KMS-11 (cell line): ENCODE results near the gene RPGRIP1L.

ENCODE experiments used
- H2AFZ ChIP-seq: fragments of 200-600 bp; sonication (generic); 2 replicates; pipeline ENCODE4 v1.6.1; 2016; ENCODE audit warnings: antibody characterized with exemption, mixed run types, low read depth
- H3K27ac ChIP-seq: fragments of 200-600 bp; sonication (generic); 2 replicates; pipeline ENCODE4 v1.6.1; 2016; ENCODE audit warnings: mild to moderate bottlenecking, mixed run types
- H3K27me3 ChIP-seq: fragments of 200-600 bp; sonication (generic); 2 replicates; pipeline ENCODE4 v1.6.1; 2017; ENCODE audit warnings: mild to moderate bottlenecking, low read depth, mixed run types, moderate library complexity; ENCODE audit not compliant: insufficient read depth
- H3K36me3 ChIP-seq: fragments of 200-600 bp; sonication (generic); 2 replicates; pipeline ENCODE4 v1.6.1; 2017; ENCODE audit warnings: mild to moderate bottlenecking, mixed run types; ENCODE audit not compliant: insufficient read depth
- H3K4me1 ChIP-seq: fragments of 200-600 bp; sonication (generic); 2 replicates; pipeline ENCODE4 v1.6.1; 2016; ENCODE audit warnings: mild to moderate bottlenecking, low read depth, mixed run types; ENCODE audit not compliant: poor library complexity, severe bottlenecking
- H3K4me2 ChIP-seq: fragments of 200-600 bp; sonication (generic); 2 replicates; pipeline ENCODE4 v1.7.0; 2016; ENCODE audit warnings: mild to moderate bottlenecking, mixed run types
- H3K4me3 ChIP-seq: fragments of 200-600 bp; sonication (generic); IDR thresholded peaks from 2 replicates; pipeline ENCODE4 v1.6.1; 2017; ENCODE audit warnings: low read depth, low read length, mixed read lengths; ENCODE audit not compliant: insufficient read depth
- H3K79me2 ChIP-seq: fragments of 200-600 bp; sonication (generic); 2 replicates; pipeline ENCODE4 v1.6.1; 2016; ENCODE audit warnings: low read depth, mixed run types; ENCODE audit not compliant: insufficient read depth
- H3K9ac ChIP-seq: fragments of 200-600 bp; sonication (generic); 2 replicates; pipeline ENCODE4 v1.6.1; 2016; ENCODE audit warnings: mild to moderate bottlenecking, mixed run types
- H4K20me1 ChIP-seq: fragments of 200-600 bp; sonication (generic); 2 replicates; pipeline ENCODE4 v1.6.1; 2016; ENCODE audit warnings: mild to moderate bottlenecking, mixed run types; ENCODE audit not compliant: insufficient read depth
- TF ChIP-seq, protein P1 (sequence below): fragments of 200-600 bp; sonication (generic); conservative IDR thresholded peaks from 2 replicates; pipeline ENCODE4 v1.6.1; 2017; ENCODE audit warnings: low read depth, mild to moderate bottlenecking, antibody characterized with exemption, low read length, moderate library complexity, mixed read lengths

The RPGRIP1L gene

DNA sequence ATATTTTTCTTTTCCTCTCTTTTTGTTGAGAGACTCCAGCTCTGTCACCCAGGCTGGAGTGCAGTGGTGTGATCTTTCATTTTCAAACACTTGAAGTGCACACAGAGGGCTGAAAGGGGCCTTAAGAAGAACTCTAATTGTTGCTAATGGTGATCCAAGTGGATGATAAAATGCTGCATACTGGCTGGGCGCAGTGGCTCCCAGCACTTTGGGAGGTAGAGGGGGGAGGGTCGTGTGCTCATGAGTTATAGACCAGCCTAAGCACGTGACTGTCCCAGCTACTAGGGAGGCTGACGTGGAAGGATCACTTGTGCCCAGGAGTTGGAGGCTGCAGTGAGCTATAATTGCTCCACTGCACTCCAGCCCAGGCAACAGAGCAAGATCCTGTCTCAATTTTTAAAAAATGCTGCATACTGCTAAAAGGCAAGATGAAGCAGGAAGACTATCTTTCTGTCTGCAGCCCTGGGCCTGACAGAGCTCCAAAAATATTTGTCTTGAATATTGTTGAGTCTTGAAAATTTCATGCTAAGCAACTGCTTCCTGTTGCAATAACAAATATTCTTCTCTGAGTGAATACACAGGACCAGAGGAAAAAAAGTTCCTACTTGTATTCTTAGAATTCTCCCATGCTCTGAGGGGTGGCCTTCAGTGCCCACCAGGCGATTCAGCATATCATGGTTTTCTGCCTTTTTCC, 137.0 kb downstream of the RPGRIP1L start:
- TF ChIP-seq, protein P1, sequence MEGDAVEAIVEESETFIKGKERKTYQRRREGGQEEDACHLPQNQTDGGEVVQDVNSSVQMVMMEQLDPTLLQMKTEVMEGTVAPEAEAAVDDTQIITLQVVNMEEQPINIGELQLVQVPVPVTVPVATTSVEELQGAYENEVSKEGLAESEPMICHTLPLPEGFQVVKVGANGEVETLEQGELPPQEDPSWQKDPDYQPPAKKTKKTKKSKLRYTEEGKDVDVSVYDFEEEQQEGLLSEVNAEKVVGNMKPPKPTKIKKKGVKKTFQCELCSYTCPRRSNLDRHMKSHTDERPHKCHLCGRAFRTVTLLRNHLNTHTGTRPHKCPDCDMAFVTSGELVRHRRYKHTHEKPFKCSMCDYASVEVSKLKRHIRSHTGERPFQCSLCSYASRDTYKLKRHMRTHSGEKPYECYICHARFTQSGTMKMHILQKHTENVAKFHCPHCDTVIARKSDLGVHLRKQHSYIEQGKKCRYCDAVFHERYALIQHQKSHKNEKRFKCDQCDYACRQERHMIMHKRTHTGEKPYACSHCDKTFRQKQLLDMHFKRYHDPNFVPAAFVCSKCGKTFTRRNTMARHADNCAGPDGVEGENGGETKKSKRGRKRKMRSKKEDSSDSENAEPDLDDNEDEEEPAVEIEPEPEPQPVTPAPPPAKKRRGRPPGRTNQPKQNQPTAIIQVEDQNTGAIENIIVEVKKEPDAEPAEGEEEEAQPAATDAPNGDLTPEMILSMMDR: no peak
- Histone ChIP-seq H3K4me3 (no peak overlapping the region), H3K4me1 (no peaks in the 10 kb centered on the region), H3K36me3 (no peaks in the 10 kb centered on the region), H3K79me2 (no peaks in the 10 kb centered on the region), H4K20me1 (no peaks in the 10 kb centered on the region), H3K9ac (no peak overlapping the region), H3K27me3 (no peaks in the 10 kb centered on the region), H3K4me2 (no peak overlapping the region), H3K27ac (no peak overlapping the region), H2AFZ (no peak overlapping the region)

DNA sequence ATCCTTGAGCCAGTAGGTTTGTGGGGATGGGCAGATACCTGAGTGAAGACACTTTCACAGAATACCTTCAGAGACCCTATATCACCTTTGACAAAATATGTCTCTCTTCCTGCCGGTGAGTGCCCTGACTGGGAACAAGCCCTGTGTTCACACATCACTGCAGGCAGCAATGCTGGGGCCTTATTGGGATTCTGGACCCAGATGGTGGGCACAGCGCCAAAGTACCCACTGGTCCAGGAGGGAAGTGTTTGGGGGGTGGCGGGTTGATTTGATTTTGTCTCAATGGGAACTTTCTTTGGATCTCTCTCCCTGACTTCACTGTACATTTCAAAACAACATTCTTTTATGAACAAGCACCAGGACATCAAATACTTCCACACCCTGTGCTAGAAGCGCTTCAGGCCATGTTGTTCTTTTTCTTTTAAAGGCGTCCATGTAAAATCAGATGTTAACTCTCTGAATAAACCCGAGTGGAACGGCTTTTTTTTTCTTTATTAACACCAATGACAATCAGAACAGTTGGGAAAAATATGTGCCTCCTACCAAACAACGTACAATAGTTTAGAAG, 138.3 kb downstream of the RPGRIP1L start:
- no peaks in the 10 kb centered on the region for H3K36me3 ChIP-seq
- H3K9ac ChIP-seq: no peak overlapping the region
- no peak overlapping the region for H2AFZ ChIP-seq
- H3K4me1 ChIP-seq: no peaks in the 10 kb centered on the region
- H3K4me2 ChIP-seq: no peak overlapping the region
- H4K20me1 ChIP-seq: no peaks in the 10 kb centered on the region
- no peak overlapping the region for H3K4me3 ChIP-seq
- H3K27ac ChIP-seq: no peak overlapping the region
- TF ChIP-seq, protein P1: no peak
- no peaks in the 10 kb centered on the region for H3K79me2 ChIP-seq
- H3K27me3 ChIP-seq: no peaks in the 10 kb centered on the region

DNA sequence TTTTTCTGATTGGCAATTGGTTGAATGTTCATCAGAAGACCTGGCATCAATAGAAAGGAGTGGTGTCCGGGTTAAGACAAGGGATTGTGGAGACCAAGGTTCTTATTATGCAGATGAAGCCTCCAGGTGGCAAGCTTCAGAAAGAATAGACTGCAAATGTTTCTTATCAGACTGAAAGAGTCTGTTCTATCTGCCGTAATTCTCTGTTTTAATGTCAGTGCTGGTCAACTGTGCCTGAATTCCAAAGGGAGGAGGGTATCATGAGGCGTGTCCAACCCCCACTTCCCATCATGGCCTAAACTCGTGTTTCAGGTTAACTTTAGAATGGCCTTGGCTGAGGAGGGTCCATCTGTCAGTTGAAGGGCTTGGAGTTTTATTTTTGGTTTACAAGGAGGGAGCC, 140.2 kb downstream of the RPGRIP1L start:
- Histone ChIP-seq H3K4me1 (no peaks in the 10 kb centered on the region), H3K27me3 (no peaks in the 10 kb centered on the region), H2AFZ (no peak overlapping the region), H3K27ac (no peak overlapping the region), H3K9ac (no peak overlapping the region), H3K4me2 (no peak overlapping the region), H4K20me1 (no peaks in the 10 kb centered on the region), H3K79me2 (no peaks in the 10 kb centered on the region), H3K4me3 (no peak overlapping the region), H3K36me3 (no peaks in the 10 kb centered on the region)
- TF ChIP-seq, protein P1: no peak

DNA sequence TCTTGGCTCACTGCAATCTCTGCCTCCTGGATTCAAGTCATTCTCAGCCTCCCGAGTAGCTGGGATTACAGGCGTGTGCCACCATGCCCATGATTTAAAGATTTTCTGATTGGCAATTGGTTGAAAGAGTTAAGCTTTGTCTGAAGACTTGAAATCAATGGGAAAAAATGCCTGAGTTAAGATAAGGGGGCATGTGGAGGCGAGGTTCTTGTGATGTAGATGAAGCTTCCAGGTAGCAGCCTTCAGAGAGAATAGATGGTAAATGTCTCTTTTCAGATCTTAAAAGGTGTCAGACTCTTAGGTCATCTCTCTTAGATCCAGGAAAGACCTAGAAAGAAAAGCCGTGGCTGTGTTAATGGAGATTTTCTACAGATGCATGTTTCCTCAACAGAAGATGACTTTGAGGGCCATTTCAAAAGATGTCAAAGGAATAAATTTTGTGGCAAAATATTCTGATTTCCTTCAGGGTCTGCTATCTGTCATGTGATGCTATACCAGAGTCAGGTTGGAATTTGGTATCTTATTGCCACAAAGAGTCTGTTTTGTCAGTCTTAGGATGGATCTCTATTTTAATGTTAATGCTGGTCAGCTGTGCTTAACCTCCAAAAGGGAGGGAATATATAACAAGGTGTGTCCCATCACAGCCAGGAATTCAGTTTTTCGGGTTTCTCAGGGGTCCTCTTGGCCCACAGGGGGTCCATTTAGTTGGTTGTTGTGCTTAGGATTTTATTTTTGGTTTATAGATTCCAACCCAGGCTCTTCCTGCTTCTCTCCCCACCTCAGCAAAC, 142.4 kb downstream of the RPGRIP1L start:
- Histone ChIP-seq H3K9ac (no peak overlapping the region), H3K27ac (no peak overlapping the region), H2AFZ (no peak overlapping the region)

More for the DNA sequence above, 142.4 kb downstream of the RPGRIP1L start:
- Histone ChIP-seq H3K4me1 (no peaks in the 10 kb centered on the region), H3K4me2 (no peak overlapping the region), H4K20me1 (no peaks in the 10 kb centered on the region), H3K27me3 (no peaks in the 10 kb centered on the region), H3K79me2 (no peaks in the 10 kb centered on the region), H3K4me3 (no peak overlapping the region), H3K36me3 (no peaks in the 10 kb centered on the region)
- TF ChIP-seq, protein P1: no peak
